RWPE2 (cell line): ENCODE measurements around the gene DCDC2.
"Not testable (repeated sequence)": the region's sequence is repeated elsewhere in the genome, so short reads cannot be mapped to it uniquely, and the experiment has no call there.

ENCODE experiments used
- ATAC-seq: fragments of 200-7000 bp; cut with Tn5 transposase; 3 replicates; pipeline ENCODE4 v1.9.1; 2021; ENCODE audit warnings: low read depth
- DNase-seq: peaks from one replicate; pipeline ENCODE4 v3.0.0-alpha.2; 2020; ENCODE audit warnings: low spot score
- H3K27ac ChIP-seq: fragments of 450-650 bp; 2 replicates; pipeline ENCODE4 v1.5.1; 2017; ENCODE audit warnings: mild to moderate bottlenecking; ENCODE audit not compliant: poor library complexity, severe bottlenecking
- H3K27me3 ChIP-seq: fragments of 250-450 bp; sonication (Bioruptor Pico); 2 replicates; pipeline ENCODE4 v1.5.1; 2021; ENCODE audit warnings: mild to moderate bottlenecking, moderate library complexity; ENCODE audit not compliant: insufficient read depth, poor library complexity, severe bottlenecking
- H3K36me3 ChIP-seq: fragments of 250-450 bp; sonication (Bioruptor Pico); 2 replicates; pipeline ENCODE4 v1.5.1; 2020; ENCODE audit warnings: low read depth, mild to moderate bottlenecking, moderate library complexity
- H3K4me1 ChIP-seq: fragments of 250-450 bp; sonication (Bioruptor Pico); 2 replicates; pipeline ENCODE4 v1.5.1; 2021; ENCODE audit warnings: mild to moderate bottlenecking, moderate library complexity; ENCODE audit not compliant: insufficient read depth, poor library complexity, severe bottlenecking
- H3K4me3 ChIP-seq: fragments of 250-450 bp; sonication (Bioruptor Pico); 2 replicates; pipeline ENCODE4 v1.5.1; 2021; ENCODE audit warnings: mild to moderate bottlenecking, moderate library complexity; ENCODE audit not compliant: severe bottlenecking
- H3K9me3 ChIP-seq: fragments of 250-450 bp; sonication (Bioruptor Pico); 2 replicates; pipeline ENCODE4 v1.5.1; 2021; ENCODE audit warnings: mild to moderate bottlenecking, moderate library complexity; ENCODE audit not compliant: severe bottlenecking
- CTCF ChIP-seq: fragments of 450-650 bp; IDR thresholded peaks from one replicate; pipeline ENCODE4 v1.5.1; 2017; ENCODE audit warnings: mild to moderate bottlenecking, moderate library complexity; ENCODE audit not compliant: poor library complexity, severe bottlenecking

Gene DCDC2

GRCh38 chr6:24378473-24379097 is 20.7 kb upstream of the DCDC2 start:
- H3K9me3 ChIP-seq: no peaks in the 10 kb centered on the region
- H3K4me3 ChIP-seq: no peak overlapping the region
- no peaks in the 10 kb centered on the region for H3K4me1 ChIP-seq
- DNase-seq (no peak), ATAC-seq (no peak)
- no peaks in the 10 kb centered on the region for H3K27me3 ChIP-seq
- H3K36me3 ChIP-seq: no peaks in the 10 kb centered on the region
- no peak overlapping the region for H3K27ac ChIP-seq
- no peak for TF ChIP-seq CTCF

- DNase-seq: no peak
- no peak for TF ChIP-seq CTCF
- Histone ChIP-seq H3K9me3 (no peaks in the 10 kb centered on the region), H3K4me3 (no peak overlapping the region), H3K4me1 (no peaks in the 10 kb centered on the region), H3K27me3 (no peaks in the 10 kb centered on the region), H3K36me3 (no peaks in the 10 kb centered on the region), H3K27ac (no peak overlapping the region)
- no peak for ATAC-seq
Measured at GRCh38 chr6:24376871-24377270, 19.0 kb upstream of the DCDC2 start.

- no peaks in the 10 kb centered on the region for H3K9me3 ChIP-seq
- no peak for TF ChIP-seq CTCF
- H3K27ac ChIP-seq: no peak overlapping the region
- ATAC-seq: no peak
- no peak for DNase-seq
- H3K27me3 ChIP-seq: no peaks in the 10 kb centered on the region
- H3K36me3 ChIP-seq: no peaks in the 10 kb centered on the region
- H3K4me3 ChIP-seq: no peak overlapping the region
- no peaks in the 10 kb centered on the region for H3K4me1 ChIP-seq
Measured at GRCh38 chr6:24374612-24375011, 16.8 kb upstream of the DCDC2 start.

GRCh38 chr6:24365103-24365633 is 7.3 kb upstream of the DCDC2 start:
- H3K4me1 ChIP-seq: not testable (repeated sequence)

GRCh38 chr6:24362363-24362762 is 4.5 kb upstream of the DCDC2 start:
- H3K27me3 ChIP-seq, H3K4me3 ChIP-seq, H3K9me3 ChIP-seq, H3K27ac ChIP-seq, H3K36me3 ChIP-seq, H3K4me1 ChIP-seq, ATAC-seq, DNase-seq: not testable (repeated sequence)

More at GRCh38 chr6:24365103-24365633, 7.3 kb upstream of the DCDC2 start:
- not testable (repeated sequence) for H3K36me3 ChIP-seq, H3K27me3 ChIP-seq, H3K4me3 ChIP-seq, H3K9me3 ChIP-seq, H3K27ac ChIP-seq, ATAC-seq, DNase-seq
